ENCODE measurements around the gene NPEPPS. TPM values are rescaled to one million over a fixed set of nuclear protein-coding genes. Genes with fewer than 3 reads are reported as not detected.
"Not testable (repeated sequence)": the region's sequence is repeated elsewhere in the genome, so short reads cannot be mapped to it uniquely, and the experiment has no call there.

Gene NPEPPS
- total and polyA plus RNA-seq, 2 of the 8 experiments (the other 6 are each of a cell fraction or from before 2014, with no cell fraction given): 53.6 to 118 TPM

DNA sequence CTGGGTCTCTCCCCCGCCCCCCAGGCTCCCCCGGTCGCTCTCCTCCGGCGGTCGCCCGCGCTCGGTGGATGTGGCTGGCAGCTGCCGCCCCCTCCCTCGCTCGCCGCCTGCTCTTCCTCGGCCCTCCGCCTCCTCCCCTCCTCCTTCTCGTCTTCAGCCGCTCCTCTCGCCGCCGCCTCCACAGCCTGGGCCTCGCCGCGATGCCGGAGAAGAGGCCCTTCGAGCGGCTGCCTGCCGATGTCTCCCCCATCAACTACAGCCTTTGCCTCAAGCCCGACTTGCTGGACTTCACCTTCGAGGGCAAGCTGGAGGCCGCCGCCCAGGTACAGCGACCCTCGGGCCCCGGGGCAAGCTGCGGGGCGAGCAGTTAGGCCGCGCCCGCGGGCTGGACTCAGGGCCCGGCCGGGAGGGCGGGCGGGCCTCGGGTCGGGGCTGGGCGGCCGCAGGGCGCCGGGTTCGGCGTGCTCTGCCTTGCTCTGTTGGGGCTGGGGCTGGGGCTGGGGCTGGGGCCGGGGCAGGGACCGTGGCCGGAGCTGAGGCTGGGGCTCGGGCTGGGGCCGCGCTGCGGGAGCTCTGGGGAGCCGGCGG, 419 bp downstream of the NPEPPS start:
- H3K56ac ChIP-seq (replicated peaks; ENCODE audit: insufficient read length, low read depth, low read length); H2AFZ ChIP-seq (ENCODE audit: low read length); H2BK5ac ChIP-seq (ENCODE audit: low read depth, low read length); H2BK120ac ChIP-seq (replicated peaks; ENCODE audit: low read depth, low read length); POLR2A ChIA-PET (ENCODE audit: partially characterized antibody); FAIRE-seq; H3K18ac ChIP-seq (ENCODE audit: extremely low read depth, low read length); DNase-seq (ENCODE audit: low read depth in 1 of 2, low spot score in 2 of 2); H2AK5ac ChIP-seq (ENCODE audit: low read depth, low read length); H3K79me1 ChIP-seq (ENCODE audit: low read depth, low read length); H3K27ac ChIP-seq (ENCODE audit: low read depth, low read length); H3K4me1 ChIP-seq (replicated peaks in 1 of 4; ENCODE audit: control insufficient read depth in 3 of 4, insufficient read depth in 4 of 4, low read length in 3 of 4); H2BK20ac ChIP-seq (ENCODE audit: low read length); H3K9me3 ChIP-seq (ENCODE audit: insufficient read depth in 2 of 2, low read depth in 1 of 2, low read length in 1 of 2); H2BK15ac ChIP-seq (ENCODE audit: low read length); H3K27me3 ChIP-seq (replicated peaks in 1 of 4; ENCODE audit: control insufficient read depth in 3 of 4, extremely low read depth in 1 of 4, insufficient read depth in 3 of 4, low read length in 3 of 4); H2BK12ac ChIP-seq (ENCODE audit: low read depth, low read length); H4K20me1 ChIP-seq (replicated peaks in 1 of 2; ENCODE audit: control insufficient read depth in 1 of 2, insufficient read depth in 2 of 2, low read length in 2 of 2); H4K5ac ChIP-seq (ENCODE audit: insufficient read length, low read depth, low read length); H3K14ac ChIP-seq (ENCODE audit: insufficient read length); H3K4ac ChIP-seq (replicated peaks; ENCODE audit: insufficient read length, low read depth, low read length); H3K23ac ChIP-seq (ENCODE audit: insufficient read length); H4K8ac ChIP-seq (ENCODE audit: extremely low read depth, insufficient read depth, low read length); H3K23me2 ChIP-seq (ENCODE audit: low read depth, low read length); CTCF ChIA-PET (ENCODE audit: partially characterized antibody); H4K91ac ChIP-seq (replicated peaks; ENCODE audit: insufficient read length, low read length); H3K36me3 ChIP-seq (ENCODE audit: control insufficient read depth in 2 of 4, insufficient read depth in 4 of 4, low read length in 3 of 4): not testable (repeated sequence)
- H3K4me3 ChIP-seq (ENCODE audit: extremely low read depth in 1 of 4, insufficient read depth in 2 of 4, low read depth in 3 of 4, low read length in 4 of 4): peak overlapping the region; percentile 65 to 80 (median 70); a peak in 5 of 8 replicates
- H3K9ac ChIP-seq (replicated peaks in 1 of 4; ENCODE audit: extremely low read depth in 1 of 4, low read depth in 3 of 4, low read length in 3 of 4): peak overlapping the region in 1 of 4 experiments; percentile 34; a peak in 4 of 7 replicates
- peaks cover 0 to 25% of the 10 kb centered on the region in 2 experiments; a peak in 2 of 4 replicates for H3K79me2 ChIP-seq (ENCODE audit: control insufficient read depth in 1 of 2, insufficient read depth in 2 of 2, low read length in 2 of 2)
- WGBS, 2 experiments (ENCODE audit: extremely low coverage in 1 of 2, insufficient coverage in 1 of 2, insufficient read length in 1 of 2, insufficient replicate concordance in 2 of 2, low coverage in 1 of 2, low lambda C conversion rate in 2 of 2, missing lambda C conversion rate in 1 of 2): no CpG with 5 or more reads among the region's 61 CpGs
- H3K4me2 ChIP-seq (ENCODE audit: insufficient read depth in 1 of 2, low read depth in 2 of 2, low read length in 2 of 2): peak overlapping the region; percentile 60 to 62; a peak in 3 of 4 replicates

DNA sequence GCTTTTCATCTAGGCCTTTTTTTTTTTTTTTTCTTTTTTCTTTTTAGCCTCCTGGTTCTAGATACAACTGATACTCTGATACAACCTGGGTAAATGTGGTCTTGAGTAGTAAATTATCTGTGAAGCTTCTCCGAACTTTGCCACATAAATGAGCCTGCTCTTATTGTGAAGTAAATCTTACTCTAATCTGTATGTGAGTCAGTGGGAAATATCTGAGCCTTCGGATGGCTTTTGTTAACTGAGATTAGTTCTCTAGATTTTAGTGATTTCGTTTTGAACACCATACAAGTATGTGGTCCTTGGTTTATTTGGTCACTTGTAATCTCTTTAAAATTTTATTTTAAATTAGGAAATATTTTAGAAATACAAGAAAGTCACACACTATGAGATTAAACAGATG, 8.2 kb downstream of the NPEPPS start:
- POLR2A ChIA-PET (ENCODE audit: partially characterized antibody): interaction anchor here (0.5 to 0.7 kb wide), 2 partner anchors 21 to 308 kb away, joined by 3 read pairs; no protein-coding TSS in a partner anchor
- H3K9me3 ChIP-seq (ENCODE audit: insufficient read depth in 2 of 2, low read depth in 1 of 2, low read length in 1 of 2); H2BK15ac ChIP-seq (ENCODE audit: low read length); H3K4me3 ChIP-seq (ENCODE audit: extremely low read depth in 1 of 4, insufficient read depth in 2 of 4, low read depth in 3 of 4, low read length in 4 of 4); H4K8ac ChIP-seq (ENCODE audit: extremely low read depth, insufficient read depth, low read length); H3K4ac ChIP-seq (replicated peaks; ENCODE audit: insufficient read length, low read depth, low read length); H2BK120ac ChIP-seq (replicated peaks; ENCODE audit: low read depth, low read length); H2AFZ ChIP-seq (ENCODE audit: low read length); H3K79me1 ChIP-seq (ENCODE audit: low read depth, low read length); H4K91ac ChIP-seq (replicated peaks; ENCODE audit: insufficient read length, low read length); H2AK5ac ChIP-seq (ENCODE audit: low read depth, low read length); H3K9ac ChIP-seq (replicated peaks in 1 of 4; ENCODE audit: extremely low read depth in 1 of 4, low read depth in 3 of 4, low read length in 3 of 4); H3K4me2 ChIP-seq (ENCODE audit: insufficient read depth in 1 of 2, low read depth in 2 of 2, low read length in 2 of 2); H3K23me2 ChIP-seq (ENCODE audit: low read depth, low read length); H2BK20ac ChIP-seq (ENCODE audit: low read length); H3K23ac ChIP-seq (ENCODE audit: insufficient read length); DNase-seq (ENCODE audit: low read depth in 1 of 2, low spot score in 2 of 2); H4K20me1 ChIP-seq (replicated peaks in 1 of 2; ENCODE audit: control insufficient read depth in 1 of 2, insufficient read depth in 2 of 2, low read length in 2 of 2); H3K4me1 ChIP-seq (replicated peaks in 1 of 4; ENCODE audit: control insufficient read depth in 3 of 4, insufficient read depth in 4 of 4, low read length in 3 of 4); H3K27ac ChIP-seq (ENCODE audit: low read depth, low read length); CTCF ChIA-PET (ENCODE audit: partially characterized antibody); H2BK5ac ChIP-seq (ENCODE audit: low read depth, low read length); H3K18ac ChIP-seq (ENCODE audit: extremely low read depth, low read length); H3K27me3 ChIP-seq (replicated peaks in 1 of 4; ENCODE audit: control insufficient read depth in 3 of 4, extremely low read depth in 1 of 4, insufficient read depth in 3 of 4, low read length in 3 of 4); FAIRE-seq; H2BK12ac ChIP-seq (ENCODE audit: low read depth, low read length); H3K36me3 ChIP-seq (ENCODE audit: control insufficient read depth in 2 of 4, insufficient read depth in 4 of 4, low read length in 3 of 4); H4K5ac ChIP-seq (ENCODE audit: insufficient read length, low read depth, low read length); H3K56ac ChIP-seq (replicated peaks; ENCODE audit: insufficient read length, low read depth, low read length); H3K14ac ChIP-seq (ENCODE audit: insufficient read length): not testable (repeated sequence)
- 84% methylated on average over 3 of the region's 3 CpGs; no CpG with 5 or more reads in 1 of the 2 experiments for WGBS, 2 experiments (ENCODE audit: extremely low coverage in 1 of 2, insufficient coverage in 1 of 2, insufficient read length in 1 of 2, insufficient replicate concordance in 2 of 2, low coverage in 1 of 2, low lambda C conversion rate in 2 of 2, missing lambda C conversion rate in 1 of 2)
- peaks cover 0 to 52% of the 10 kb centered on the region in 2 experiments; a peak in 3 of 4 replicates for H3K79me2 ChIP-seq (ENCODE audit: control insufficient read depth in 1 of 2, insufficient read depth in 2 of 2, low read length in 2 of 2)

Data from H1 (cell line).